Thyroid gland (tissue), 4 donors: ENCODE data around the gene ABCB6. TPM values are rescaled to one million over a fixed set of nuclear protein-coding genes. Genes with fewer than 3 reads are reported as not detected.

Experiments
- DNase-seq, 2 donors: peaks; one replicate each; pipeline ENCODE4 v3.0.0-alpha.2; 2019
- H3K27ac ChIP-seq, 3 donors: fragments of 200-600 bp; sonication (generic); 1 replicate in 2 of 3; 2 replicates in 1 of 3; pipeline ENCODE4 v1.5.1; 2016 to 2019; ENCODE audit warnings: mild to moderate bottlenecking in 1 of 3, moderate library complexity in 1 of 3
- H3K27me3 ChIP-seq: fragments of 200-600 bp; sonication (generic); one replicate; pipeline ENCODE4 v1.5.1; 2019
- H3K36me3 ChIP-seq, 2 donors: fragments of 200-600 bp; sonication (generic); one replicate each; pipeline ENCODE4 v1.5.1; 2016 to 2019
- H3K4me1 ChIP-seq, 2 donors: fragments of 200-600 bp; sonication (generic); one replicate each; pipeline ENCODE4 v1.5.1; 2017 to 2019
- H3K4me3 ChIP-seq, 3 donors: fragments of 200-600 bp; sonication (generic); replicated peaks in 1 of 3; 1 replicate in 2 of 3; 2 replicates in 1 of 3; pipeline ENCODE4 v1.5.1; 2016; ENCODE audit warnings: mild to moderate bottlenecking in 1 of 3
- H3K9me3 ChIP-seq: fragments of 200-600 bp; sonication (generic); one replicate; pipeline ENCODE4 v1.5.1; 2017
- POLR2A ChIP-seq, 2 donors: fragments of 450-650 bp; IDR thresholded peaks; one replicate each; pipeline ENCODE4 v1.6.1; 2017; ENCODE audit warnings: antibody characterized with exemption in 2 of 2, mild to moderate bottlenecking in 2 of 2, moderate library complexity in 1 of 2
- WGBS, 2 donors: methylation state at CpG; one replicate each; pipeline ENCODE4 v1.1.5; 2017; 5-methylcytosine and 5-hydroxymethylcytosine counted together
- intact Hi-C: fragments of 100-400 bp; cut with DNase I; formaldehyde crosslinking; loops from one replicate; pipeline ENCODE4 v1.15.1; 2023
- total RNA-seq, 4 donors: library from RNA; depleted of rRNA; stranded (reverse); fragments of >200 nt; gene quantifications; one replicate each; pipeline ENCODE4 v1.2.3, GENCODE V29; 2016
- TF ChIP-seq, protein P1 (sequence below), 6 experiments: fragments of 200-600 bp in 3 of 6; fragments of 450-650 bp in 3 of 6; sonication (generic) in 3 of 6; IDR thresholded peaks; one replicate each; pipeline ENCODE4 v1.5.1; 2016 to 2019; ENCODE audit warnings: antibody characterized with exemption in 6 of 6, mild to moderate bottlenecking in 2 of 6, inconsistent platforms in 1 of 6, moderate library complexity in 1 of 6

The ABCB6 gene
- total RNA-seq = 10 to 100 TPM; 29.6 to 96.8 (median 63.6) TPM

DNA sequence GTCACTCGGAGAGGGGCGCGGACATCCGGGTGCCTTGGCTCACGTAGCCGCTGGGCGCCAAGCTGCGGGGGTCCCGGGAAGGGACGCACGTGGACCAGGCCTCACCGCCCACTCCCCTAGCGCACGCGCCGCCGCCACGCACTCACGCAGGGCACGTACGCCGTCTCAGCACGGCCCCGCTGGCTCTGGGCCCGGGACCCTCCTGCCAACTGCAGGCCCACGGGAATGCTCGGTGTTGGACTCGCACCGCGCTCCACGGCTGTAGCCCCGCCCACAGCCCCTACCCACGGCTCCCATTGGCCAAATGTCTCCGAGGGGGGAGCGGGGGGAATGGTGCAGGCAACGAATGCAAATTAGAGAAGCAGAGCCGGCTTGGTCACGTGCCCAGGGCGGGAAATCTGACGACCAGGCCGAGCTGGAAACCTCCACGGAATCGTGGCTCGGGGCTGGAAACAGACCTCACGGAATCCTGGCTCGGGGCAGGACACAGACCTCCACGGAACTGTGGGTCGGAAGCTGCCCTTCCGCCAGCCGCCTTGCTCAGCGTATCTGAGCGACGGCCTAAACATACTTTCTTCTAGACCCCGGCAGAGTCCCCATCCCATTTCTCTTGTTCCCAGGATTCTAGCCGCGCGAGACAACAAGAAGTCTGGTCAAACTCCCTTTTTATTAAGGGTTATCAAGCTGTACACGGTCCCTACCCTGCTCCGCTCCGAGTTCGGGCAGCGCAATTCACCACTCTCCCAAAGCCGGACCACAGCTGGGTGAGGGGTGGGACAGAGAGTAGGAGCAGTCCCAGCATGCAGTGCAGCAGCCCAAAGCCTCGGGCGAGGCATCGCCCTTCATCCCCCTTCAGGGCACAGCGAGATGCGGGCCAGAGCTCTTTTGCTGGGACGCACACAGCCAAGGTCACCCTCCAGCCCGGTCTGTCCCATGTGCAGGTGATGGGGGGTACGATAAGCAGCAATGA is at the start of gene ABCB6:
Gene ABCB6, minus strand, starts transcription at position 227 of the 970 bp plus-strand sequence. CDS start 285 bp downstream, outside the sequence.
- TF ChIP-seq, protein P1, sequence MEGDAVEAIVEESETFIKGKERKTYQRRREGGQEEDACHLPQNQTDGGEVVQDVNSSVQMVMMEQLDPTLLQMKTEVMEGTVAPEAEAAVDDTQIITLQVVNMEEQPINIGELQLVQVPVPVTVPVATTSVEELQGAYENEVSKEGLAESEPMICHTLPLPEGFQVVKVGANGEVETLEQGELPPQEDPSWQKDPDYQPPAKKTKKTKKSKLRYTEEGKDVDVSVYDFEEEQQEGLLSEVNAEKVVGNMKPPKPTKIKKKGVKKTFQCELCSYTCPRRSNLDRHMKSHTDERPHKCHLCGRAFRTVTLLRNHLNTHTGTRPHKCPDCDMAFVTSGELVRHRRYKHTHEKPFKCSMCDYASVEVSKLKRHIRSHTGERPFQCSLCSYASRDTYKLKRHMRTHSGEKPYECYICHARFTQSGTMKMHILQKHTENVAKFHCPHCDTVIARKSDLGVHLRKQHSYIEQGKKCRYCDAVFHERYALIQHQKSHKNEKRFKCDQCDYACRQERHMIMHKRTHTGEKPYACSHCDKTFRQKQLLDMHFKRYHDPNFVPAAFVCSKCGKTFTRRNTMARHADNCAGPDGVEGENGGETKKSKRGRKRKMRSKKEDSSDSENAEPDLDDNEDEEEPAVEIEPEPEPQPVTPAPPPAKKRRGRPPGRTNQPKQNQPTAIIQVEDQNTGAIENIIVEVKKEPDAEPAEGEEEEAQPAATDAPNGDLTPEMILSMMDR (IDR thresholded peaks at IDR 0.05) = no peak
- peak; percentile 18 to 89 for TF ChIP-seq POLR2A (IDR thresholded peaks at IDR 0.05)
- Histone ChIP-seq H3K27me3 (no peaks in the 10 kb centered on the region), H3K4me1 (peaks cover 22 to 23% of the 10 kb centered on the region in 2 donors), H3K36me3 (peaks cover 36 to 45% of the 10 kb centered on the region in 2 donors), H3K27ac (peak within 1 kb of the TSS; percentile 73 to 97 (median 89)), H3K4me3 (peak within 1 kb of the TSS in 2 of 3 donors; percentile 44 to 57), H3K9me3 (no peaks in the 10 kb centered on the region)
- intact Hi-C loops = no loop called here
- 14 to 26% methylated on average over 25 to 52 of the region's 71 CpGs for WGBS, 2 donors
- peak; percentile 99 for DNase-seq

DNA sequence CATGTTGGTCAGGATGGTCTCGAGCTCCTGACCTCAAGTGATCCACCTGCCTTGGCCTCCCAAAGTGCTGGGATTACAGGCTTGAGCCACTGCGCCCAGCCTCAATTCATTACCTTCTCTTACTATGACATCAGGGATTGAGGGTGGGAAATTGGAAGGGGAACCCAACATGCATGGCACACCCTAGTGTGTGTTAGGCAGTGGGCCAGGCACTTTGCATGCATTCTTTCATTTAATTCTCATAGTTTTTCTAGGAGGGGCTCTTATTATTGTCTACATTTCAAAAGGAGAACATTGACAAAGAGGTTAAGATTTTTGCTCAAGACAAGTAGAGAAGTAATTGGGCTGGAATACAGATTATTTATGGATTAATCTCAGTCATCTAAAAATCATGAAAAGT is 49.5 kb upstream of the ABCB6 start:
- Histone ChIP-seq H3K9me3 (no peaks in the 10 kb centered on the region), H3K27me3 (no peaks in the 10 kb centered on the region), H3K36me3 (no peaks in the 10 kb centered on the region), H3K4me3 (no peak overlapping the region), H3K27ac (no peak overlapping the region), H3K4me1 (peaks cover 0 to 10% of the 10 kb centered on the region in 2 donors)
- intact Hi-C loops = no loop called here
- WGBS, 2 donors = 88 to 96% methylated on average over 2 of the region's 2 CpGs
- DNase-seq = no peak
- TF ChIP-seq, protein P1 (IDR thresholded peaks at IDR 0.05) = no peak
- TF ChIP-seq POLR2A (IDR thresholded peaks at IDR 0.05) = no peak

DNA sequence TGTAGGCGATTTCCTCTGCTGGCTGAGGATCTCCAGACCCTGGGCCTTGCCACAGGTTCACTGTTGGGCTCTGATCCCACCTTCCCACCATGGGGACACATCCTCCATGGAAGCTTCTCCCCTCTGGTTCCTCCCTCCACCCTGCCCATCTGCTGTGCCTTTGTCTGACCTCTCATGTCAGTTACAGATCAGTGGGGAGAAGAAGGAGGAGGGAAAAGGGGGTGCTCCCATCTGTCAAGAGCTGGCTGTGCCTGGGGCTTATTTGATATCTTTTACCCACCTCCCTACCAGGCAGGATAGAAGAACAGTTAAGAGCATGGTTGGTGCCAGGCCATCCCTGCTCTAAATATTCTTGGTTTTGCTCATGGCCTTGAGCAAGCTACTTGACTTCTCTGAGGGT is 48.1 kb upstream of the ABCB6 start:
- no peak overlapping the region for H3K4me3 ChIP-seq
- TF ChIP-seq, protein P1 (IDR thresholded peaks at IDR 0.05) = no peak
- TF ChIP-seq POLR2A (IDR thresholded peaks at IDR 0.05) = no peak
- no peaks in the 10 kb centered on the region for H3K27me3 ChIP-seq
- DNase-seq = no peak
- no peaks in the 10 kb centered on the region for H3K9me3 ChIP-seq
- intact Hi-C loops = no loop called here
- 85 to 88% methylated on average over 1 of the region's 1 CpG for WGBS, 2 donors
- H3K36me3 ChIP-seq = no peaks in the 10 kb centered on the region
- peaks cover 0 to 10% of the 10 kb centered on the region in 2 donors for H3K4me1 ChIP-seq
- no peak overlapping the region for H3K27ac ChIP-seq

DNA sequence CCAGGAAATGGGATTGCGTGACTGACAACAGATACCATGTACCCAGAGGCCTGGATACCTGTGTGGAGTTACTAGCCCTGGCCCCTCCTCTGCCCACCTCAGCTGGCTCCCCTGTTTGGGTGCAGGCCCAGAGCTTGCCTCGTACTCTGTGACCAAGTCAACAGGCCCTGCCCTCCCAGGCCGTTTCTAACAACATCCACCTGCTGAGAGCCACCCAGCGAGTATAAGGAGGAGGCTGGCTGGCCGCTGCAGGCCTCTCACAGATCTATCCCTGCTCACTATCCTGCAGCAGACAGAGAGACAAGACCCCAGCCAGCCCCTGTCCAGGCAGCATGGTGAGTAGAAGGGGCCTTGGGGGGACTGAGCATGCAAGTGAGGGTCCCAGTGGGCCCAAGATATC is 47.5 kb upstream of the ABCB6 start:
- peak; percentile 64 to 67 for DNase-seq
- H3K36me3 ChIP-seq = no peaks in the 10 kb centered on the region
- WGBS, 2 donors = 48 to 49% methylated on average over 4 to 5 of the region's 5 CpGs
- H3K4me1 ChIP-seq = peaks cover 0 to 10% of the 10 kb centered on the region in 2 donors
- no peak overlapping the region for H3K4me3 ChIP-seq
- H3K9me3 ChIP-seq = no peaks in the 10 kb centered on the region
- no peaks in the 10 kb centered on the region for H3K27me3 ChIP-seq
- intact Hi-C loops = no loop called here
- no peak overlapping the region for H3K27ac ChIP-seq
- TF ChIP-seq, protein P1 (IDR thresholded peaks at IDR 0.05) = no peak
- TF ChIP-seq POLR2A (IDR thresholded peaks at IDR 0.05) = no peak
